GM12891 (cell line): Measurements from ENCODE around the gene TFDP1.

Experiments
- PAX5 ChIP-seq: IDR thresholded peaks from 2 replicates; pipeline ENCODE4 v1.6.1; 2011; ENCODE audit warnings: low read length, moderate library complexity, mild to moderate bottlenecking; ENCODE audit not compliant: insufficient read depth, severe bottlenecking
- POLR2A ChIP-seq: IDR thresholded peaks from 2 replicates; pipeline ENCODE4 v1.6.1; 2011; ENCODE audit warnings: low read depth, low read length, control low read depth
- POLR2AphosphoS5 ChIP-seq: IDR thresholded peaks from 2 replicates; pipeline ENCODE4 v1.6.1; 2011; ENCODE audit warnings: low read depth, low read length, control low read depth
- TAF1 ChIP-seq: IDR thresholded peaks from 2 replicates; pipeline ENCODE4 v1.6.1; 2011; ENCODE audit warnings: low read depth, low read length, control low read depth

GRCh38 chr13:113547238-113547971, 37.1 kb upstream of the TFDP1 start:
- no peak for TF ChIP-seq POLR2AphosphoS5
- no peak for TF ChIP-seq TAF1
- no peak for TF ChIP-seq POLR2A
- no peak for TF ChIP-seq PAX5
